GM21717 (cell line): ENCODE data around the gene COL6A2.
"Not testable (repeated sequence)": the region's sequence is repeated elsewhere in the genome, so short reads cannot be mapped to it uniquely, and the experiment has no call there.

Experiments
- ATAC-seq: cut with Tn5 transposase; IDR thresholded peaks from one replicate; pipeline ENCODE4 v1.9.1; 2021; ENCODE audit warnings: mild to moderate bottlenecking, moderate library complexity; ENCODE audit not compliant: unreplicated experiment

Gene COL6A2

DNA sequence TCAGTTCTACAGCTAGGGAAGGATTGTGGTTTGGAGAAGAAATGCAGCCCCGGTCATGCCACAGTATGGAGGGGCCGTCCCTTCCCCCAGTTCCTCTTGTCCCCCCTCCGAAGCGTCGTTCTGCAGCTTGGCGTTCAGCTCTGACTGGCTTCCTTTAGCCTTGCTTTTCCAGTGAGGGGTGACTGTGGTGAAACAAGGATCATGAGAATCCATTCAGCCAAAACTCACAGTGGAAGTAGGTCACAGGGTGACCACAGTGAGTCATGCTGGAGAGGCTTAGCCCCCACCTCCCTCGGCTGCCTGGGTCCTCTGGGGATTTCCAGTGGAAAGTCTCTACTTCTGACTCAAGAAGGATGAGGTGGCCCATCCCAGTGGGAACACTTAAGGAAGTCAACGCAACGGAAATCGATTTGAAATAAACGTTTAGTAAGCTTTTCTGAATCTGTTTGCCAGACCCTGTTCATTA is 37.3 kb upstream of the COL6A2 start:
- no peak for ATAC-seq

DNA sequence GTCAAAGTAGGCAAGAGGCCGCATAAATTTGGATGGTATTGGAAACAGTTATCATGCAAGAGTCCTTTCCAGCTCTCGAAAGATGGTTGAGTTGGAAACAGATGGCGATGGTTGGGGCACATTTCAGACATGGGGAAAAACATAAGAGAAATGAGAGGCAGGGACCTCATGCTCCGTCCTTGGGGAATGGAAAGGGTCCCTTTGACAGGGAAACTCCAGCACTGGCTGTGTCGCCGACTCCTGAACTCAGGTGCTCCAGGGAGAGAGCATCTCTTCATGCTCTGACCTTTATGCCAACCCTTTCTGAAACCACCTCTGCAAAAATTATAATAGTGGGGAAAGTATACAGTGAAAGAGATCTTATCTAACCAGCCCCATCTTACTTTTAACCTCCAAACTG is 36.8 kb upstream of the COL6A2 start:
- ATAC-seq, result no peak

DNA sequence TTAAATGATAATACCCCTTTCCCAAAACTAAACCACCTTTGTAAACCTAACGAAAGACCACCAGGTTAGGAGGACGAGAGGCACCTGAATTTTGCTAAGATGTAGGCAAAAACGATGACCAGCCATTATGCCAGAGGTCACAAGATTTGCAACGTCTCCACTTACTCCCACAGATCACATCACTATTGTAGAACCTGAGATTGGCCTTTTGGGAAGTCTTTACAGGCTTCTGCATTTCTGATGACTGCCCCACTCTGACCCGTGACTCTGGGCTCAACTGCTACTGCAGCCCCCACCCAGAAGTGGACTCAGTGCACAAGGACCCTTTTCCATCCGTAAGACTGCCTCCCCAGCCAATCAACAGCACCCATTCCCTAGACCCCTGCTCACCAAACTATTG is 36.4 kb upstream of the COL6A2 start:
- no peak for ATAC-seq

DNA sequence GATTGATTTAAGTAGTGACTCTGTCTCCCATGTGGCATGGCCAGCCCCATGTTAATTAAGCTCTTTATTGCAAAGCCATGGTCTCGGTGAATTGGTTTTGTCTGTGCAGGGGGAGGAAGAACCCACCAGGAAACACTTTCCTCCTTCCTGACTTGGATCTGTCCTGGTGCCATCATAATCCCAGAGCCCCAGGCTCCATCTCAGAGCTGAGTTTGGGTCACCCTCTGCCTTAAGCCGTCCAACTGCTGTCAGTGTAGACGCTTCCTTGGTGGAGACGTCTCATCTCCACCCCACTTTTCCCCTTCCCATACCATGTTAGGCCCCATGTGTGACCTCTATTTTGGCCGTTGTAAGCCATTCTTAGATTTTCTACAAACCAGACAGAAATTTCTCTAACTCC is 36.0 kb upstream of the COL6A2 start:
- no peak for ATAC-seq

DNA sequence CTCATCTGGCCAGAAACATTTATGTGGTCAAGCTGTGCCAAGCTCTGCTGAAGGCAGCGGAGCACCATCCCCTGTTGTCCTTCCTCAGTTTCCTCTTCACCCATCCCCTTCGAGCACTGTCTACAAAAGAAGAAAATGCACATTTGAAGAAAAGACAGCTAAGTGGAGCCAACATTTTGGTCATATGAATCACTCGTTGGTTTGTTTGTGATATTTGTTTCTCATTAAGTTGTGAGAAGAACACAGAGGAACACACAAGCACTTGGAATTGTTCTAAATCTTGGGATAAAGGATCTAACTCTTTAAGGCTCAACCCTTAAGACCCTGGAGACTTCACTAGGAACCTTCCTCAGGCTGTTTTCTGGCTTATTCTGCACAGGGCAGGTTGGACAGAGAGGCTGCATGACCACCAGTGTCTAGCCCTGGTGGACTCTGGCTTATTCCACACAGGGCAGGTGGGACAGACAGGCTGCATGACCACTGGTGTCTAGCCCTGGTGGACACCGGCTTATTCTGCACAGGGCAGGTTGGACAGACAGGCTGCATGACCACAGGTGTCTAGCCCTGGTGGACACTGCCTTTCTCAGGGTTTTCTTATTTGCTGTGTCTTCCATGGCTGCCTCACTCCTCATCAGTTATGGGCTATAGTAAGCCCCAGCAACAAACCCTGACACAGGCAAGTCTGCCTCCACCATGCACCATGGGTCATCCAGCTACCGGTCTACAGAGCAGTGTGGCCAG is 35.3 kb upstream of the COL6A2 start:
- no peak for ATAC-seq

DNA sequence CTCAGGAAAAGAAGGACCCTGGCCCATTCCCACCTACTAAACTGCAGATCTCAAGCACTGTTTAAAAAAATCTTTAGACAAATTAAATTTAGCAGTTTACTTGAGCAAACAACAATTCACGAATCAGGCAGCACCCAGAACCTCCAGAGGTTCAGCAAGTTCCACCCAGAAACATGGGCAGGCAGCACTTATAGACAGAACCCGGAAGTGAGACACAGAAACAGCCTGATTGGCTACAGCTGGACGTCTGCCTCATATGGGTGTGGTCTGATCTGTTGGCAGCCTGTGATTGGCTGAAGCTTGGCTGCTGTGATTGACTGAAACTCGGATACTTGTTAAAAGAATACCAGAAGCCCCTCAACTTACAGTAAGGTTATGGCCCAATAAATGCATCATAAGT is 34.7 kb upstream of the COL6A2 start:
- no peak for ATAC-seq

DNA sequence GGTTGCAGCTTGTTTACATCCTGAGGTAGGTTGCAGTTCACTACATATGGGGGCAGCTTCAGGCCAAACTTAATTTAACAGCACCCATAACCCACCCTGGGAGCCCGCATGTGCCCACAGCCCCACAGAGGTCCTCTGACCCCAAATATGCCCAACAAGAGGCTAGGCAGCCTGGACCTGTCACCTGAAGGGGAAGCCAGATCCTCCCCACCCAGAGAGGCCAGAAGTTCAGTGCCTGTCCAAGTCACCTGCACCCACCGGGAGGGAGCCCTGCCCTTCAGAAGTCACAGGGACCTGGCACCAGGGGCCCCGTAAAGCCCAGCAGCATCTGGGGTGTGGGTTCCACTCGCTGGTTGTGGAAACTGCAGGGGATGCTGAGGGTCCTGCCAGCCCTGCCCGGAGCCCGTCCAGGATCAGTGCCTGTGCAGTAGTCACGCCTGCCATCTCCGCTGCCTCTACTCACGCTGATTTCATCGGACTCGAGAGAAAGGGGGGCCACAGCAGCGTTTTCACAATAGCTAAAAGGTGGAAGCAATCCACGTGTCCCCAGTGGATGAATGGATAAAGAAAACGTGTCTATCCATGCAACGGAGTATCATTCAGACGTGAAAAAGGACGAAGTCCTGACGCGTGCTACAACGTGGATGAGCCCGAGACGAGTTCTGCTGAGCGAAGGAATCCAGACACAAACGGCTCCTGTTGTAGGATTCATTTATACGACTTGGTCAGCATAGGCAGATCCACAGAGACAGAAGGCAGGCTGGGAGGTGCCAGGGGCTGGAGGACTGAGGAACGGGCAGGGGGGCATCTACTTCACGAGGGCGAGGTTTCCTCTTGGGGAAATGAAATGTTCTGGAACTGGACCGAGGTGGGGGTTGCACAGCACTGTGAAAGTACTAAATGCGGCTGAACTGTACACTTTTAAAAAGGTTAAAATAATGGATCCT is 33.9 kb upstream of the COL6A2 start:
- ATAC-seq, result no peak

DNA sequence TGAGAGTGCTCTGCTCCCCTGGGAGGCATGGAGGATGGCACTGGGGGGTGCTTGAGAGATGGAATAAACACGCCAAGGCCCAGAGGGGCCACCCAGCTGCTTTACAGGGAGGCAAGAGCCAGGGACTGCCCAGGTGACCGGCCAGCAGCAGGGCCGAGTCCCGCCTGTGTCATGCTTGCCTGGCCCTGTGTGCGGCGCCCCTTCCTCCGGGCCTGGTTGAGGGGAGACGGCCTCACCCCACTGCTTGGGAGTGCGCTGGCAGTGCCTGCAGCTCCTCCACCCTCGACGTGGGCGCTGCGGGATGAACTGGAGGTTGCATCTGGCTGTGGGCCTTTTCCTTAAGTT is 33.1 kb upstream of the COL6A2 start:
- no peak for ATAC-seq

DNA sequence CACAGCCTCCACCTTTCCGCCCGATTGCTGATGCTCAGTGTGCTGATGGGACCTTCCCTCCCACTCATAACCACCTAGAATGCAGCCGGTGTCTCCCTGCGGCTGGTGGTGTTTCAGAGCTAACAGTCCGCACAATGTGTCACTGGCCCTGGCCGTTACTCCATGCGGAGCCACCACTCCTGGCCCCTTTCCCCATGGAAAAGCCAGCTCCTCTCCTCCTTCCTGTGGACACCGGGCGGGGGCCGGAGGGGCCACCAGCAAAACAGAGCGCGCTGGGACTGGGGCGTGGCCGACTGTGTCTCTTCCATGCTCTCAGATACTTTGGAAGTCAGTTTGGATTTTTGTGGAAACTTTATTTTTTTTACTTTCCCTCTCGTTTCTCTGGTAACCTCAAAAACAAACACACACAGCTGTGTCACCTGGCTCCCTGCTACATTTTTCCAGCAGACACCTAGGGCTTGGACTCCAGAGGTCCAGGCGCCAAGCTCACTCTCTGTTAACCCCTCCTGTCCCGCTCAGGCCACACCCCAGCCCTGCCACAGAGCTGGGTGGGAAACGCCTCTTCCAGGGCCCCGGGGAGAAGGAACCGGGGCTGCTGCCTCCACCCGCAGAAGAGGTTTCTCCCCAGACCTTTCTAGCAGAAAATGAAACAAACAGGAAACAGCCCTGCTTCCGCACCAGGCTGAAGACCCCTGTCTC is 32.5 kb upstream of the COL6A2 start:
- ATAC-seq, result no peak

DNA sequence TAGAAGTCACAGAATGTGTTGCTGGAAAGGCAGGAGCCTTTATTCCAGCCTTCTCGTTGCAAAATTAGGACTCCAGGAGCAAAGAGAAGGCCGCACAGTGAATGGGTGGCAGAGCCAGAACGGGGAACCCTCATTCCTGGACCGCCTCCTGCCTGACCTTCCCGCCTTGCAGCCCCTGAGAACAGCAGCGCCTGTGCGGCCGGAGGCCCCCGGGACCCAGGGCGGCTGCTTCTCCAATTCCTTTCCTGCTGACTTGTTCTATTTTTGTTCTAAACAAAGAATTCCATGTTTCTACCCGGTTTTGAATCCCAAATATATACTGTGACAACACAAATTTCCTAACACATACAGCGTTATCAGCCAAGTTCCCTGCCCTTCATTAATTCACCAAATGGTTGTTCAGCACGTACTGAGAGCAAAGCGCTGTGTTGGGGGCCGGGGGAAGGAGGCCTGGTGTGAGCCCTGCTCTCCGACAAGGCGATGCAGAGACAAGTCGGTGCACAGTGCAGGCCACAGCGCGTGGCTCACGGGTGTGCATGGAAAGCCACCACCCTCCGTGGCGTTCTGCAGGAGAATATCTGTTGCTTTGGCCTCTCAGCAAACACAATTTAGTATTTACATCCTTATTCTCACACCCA is 31.9 kb upstream of the COL6A2 start:
- ATAC-seq, result no peak

DNA sequence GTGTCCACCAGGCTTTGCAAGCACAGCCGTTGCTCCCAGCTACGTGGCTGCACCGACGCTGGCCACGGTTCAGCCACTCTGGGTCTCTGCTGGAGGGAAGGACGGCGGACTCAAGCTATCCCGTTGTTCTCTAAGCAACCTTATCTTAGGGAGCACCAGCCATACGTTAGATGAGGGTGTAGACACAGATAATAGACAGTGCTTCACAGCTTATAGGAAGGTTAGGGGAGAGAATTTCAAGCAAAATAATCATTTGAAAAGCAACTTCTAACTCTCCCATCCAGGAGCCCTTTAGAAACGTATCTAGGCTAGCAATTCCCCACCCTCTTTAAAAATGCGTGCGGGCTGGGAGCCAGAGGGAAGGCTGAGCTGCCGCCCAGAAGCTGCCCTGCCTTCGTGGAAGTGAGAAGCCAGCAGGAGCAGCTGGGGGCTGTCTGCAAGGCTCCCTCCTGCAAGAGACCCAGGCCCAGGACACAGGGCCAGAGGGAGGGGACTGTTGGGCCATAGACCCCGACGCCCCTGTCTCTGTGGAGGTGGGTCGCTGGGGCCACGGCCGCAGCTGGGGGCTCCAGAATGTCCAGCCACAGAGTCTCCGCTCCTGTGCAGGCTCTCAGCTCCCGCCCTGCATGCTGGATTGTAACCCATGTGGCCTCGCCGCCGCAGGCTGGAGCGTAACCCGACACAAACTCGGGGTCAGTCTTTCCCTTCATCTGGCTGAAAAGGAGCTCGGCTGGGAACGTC is 31.2 kb upstream of the COL6A2 start:
- no peak for ATAC-seq

DNA sequence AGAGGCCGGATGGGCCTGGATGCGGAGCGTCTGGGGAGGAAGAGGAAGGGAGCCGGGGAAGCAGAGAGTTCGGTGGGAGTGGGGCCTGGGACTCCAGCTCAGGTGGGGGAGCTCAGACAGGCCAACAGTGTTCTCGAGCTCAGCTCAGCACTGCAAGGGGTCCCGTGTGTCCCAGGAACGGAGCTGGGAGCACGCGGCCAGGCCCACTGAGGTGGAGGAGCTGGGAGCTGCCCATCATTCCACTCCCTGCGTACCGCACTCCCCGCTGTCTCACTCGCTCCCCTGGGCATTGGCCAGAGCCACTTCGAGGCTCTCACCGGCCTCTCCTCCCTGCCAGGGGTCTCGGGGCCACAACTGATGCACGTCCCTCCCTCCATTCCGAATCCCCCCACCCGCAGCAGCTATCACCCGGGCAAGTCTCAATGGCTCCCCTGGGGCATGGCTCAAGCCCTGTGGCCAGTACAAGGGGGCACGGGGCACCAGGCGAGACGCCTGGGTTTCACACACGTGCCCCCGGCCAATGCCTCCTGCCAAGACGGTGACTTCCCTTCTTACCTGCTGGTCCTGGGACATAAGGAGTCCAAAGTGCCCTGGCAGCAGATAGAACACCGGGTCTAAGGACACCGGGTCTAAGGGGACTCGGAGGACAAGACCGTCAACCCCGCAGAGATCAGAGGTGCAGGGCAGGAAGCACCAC is 30.3 kb upstream of the COL6A2 start:
- no peak for ATAC-seq

DNA sequence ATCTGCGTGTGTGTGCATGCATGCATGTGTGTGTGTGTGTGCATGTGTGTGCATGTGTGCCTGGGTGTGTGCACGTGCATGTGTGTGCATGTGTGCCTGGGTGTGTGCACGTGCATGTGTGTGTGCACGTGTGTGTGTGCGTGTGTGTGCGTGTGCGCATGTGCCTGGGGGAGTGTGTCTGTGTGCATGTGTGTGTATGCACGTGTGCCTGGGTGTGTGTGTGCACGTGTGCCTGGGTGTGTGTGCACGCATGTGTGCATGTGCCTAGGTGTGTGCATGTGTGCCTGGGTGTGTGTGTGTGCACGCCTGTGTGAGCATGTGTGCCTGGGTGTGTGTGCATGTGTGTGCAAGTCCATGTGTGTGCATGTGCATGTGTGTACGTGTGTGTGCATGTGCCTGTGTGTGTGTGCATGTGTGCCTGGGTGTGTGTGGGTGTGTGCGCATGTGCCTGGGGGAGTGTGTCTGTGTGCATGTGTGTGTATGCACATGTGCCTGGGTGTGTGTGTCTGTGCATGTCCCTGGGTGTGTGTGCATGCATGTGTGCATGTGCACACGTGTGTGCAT is 29.3 kb upstream of the COL6A2 start:
- ATAC-seq, result no peak

DNA sequence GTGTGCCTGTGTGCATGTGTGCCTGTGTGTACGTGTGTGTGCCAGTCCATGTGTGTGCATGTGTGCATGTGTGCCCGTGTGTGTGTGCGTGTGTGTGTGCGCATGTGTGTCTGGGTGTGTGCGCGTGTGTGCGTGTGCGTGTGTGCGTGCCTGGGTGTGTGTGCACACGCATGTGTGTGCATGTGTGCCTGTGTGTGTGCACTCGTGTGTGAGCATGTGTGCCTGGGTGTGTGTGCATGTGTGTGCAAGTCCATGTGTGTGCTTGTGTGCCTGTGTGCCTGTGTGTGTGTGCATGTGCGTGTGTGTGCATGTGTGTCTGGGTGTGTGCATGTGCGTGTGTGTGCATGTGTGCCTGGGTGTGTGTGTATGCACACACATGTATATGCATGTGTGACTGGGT is 28.7 kb upstream of the COL6A2 start:
- ATAC-seq, result no peak

DNA sequence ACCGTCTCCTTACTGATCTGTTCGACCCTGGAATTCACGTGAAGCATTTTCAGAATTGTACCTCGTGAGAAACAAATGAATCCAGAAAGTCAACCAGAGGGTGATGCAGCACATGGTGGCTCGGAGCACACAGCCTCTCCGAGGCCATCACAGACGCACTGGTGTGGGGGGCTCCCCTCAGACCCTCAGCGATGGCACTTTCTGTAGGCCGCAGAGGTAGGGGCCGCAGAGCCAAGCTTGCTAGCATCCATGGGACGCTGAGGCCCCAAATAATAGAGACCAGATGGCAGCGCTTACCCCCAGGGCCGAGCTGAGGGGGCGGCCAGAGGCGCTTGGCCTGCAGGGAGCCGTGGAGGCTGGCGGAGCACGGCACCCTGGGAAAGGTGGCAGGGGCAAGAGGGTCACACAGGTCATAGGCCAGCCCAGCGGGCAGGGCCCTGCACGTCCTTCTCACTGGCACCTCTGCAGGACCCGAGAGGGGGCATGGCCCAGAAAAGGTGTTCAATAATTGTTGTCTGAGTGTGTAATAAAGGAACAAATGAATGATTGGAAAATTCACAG is 28.1 kb upstream of the COL6A2 start:
- no peak for ATAC-seq

DNA sequence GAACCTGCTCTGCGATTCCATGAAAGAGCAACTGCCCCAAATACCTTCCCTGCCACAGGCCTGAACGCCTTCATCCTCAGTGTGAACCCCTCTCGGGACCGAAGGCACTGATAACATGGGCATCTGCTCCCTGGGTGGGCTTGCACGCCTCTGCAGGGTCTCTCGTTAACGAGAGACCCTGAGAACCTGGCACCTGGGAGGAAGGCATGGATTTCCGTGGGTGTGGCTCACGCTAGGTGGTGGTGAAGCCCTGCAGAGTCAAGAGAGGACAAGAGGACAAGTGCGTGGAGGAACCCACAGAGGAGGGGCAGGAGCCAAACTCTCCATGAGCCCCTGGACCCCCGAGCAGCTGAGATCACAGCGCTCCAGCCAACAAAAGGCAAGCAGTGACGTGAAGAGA is 26.8 kb upstream of the COL6A2 start:
- ATAC-seq, result no peak

DNA sequence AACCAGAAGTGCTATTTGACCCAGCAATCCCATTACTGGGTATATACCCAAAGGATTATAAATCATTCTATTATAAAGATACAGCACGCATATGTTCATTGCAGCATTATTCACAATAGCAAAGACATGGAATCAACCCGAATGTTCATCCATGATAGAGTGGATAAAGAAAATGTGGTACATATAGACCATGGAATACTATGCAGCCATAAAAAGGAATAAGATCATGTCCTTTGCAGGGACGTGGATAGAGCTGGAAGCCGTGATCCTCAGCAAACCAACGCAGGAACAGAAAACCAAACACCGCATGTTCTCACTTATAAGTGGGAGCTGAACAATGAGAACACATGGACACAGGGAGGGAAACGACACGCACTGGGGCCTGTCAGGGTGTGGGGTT is 21.2 kb upstream of the COL6A2 start:
- not testable (repeated sequence) for ATAC-seq

DNA sequence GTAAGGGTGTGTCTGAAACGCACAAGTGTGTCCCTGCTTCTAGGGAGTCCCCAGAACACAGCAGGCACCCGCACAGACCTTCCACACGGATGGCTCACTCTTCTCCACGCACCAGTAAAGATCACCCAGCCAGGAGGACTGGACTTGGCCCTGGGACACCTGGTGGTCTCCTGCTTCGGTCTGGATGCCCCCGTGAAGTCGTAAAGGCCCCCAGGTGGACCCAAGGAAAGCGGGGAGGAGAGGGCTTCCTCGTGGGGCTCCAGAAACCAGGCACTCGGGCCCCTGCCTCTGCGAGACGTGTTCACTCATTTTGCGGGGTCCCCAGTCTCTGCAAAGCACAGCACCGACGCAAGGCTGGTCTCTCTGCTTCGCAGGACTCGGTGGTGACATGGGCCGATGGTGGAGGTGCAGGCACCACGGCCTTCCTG is 20.2 kb upstream of the COL6A2 start:
- ATAC-seq, result no peak

DNA sequence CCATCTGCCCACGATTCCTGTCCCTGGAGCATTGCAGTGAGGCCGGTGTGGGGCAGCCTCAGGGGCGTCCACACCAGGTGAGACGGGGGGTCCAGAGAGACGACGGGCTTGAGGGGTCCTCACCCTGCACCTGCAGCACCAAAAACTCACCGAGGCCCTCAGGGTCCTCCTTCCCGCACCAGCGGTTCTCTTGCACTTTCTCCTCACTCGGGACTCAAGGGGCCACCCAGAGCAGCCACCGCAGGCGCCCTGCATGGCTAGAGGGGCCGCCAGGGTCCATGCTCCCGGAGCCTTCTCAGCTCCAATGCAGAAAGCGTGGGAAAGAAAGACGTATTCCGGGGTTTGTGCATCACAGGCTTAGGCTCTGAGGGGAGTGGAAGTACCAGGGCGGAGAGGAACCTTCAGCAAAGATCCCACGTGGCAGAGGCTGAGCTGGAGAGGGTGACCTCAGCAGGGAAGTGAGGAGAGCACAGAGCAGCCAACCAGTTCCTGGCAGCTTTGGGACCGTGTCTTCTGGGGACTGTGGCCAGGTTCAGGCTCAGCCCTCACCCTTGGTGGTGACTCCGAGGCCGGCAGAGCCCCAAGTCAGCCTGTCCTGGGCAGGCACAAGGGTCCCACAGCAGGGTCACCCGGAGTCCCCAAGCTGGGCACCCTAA is 19.5 kb upstream of the COL6A2 start:
- ATAC-seq, result no peak
